NT2/D1 (cell line): Measurements from ENCODE around the gene BPGM.

ENCODE experiments used
- SUZ12 ChIP-seq: IDR thresholded peaks from 2 replicates; pipeline ENCODE4 v1.6.1; 2011; ENCODE audit not compliant: insufficient read length, insufficient read depth; ENCODE audit errors: extremely low read depth
- YY1 ChIP-seq: IDR thresholded peaks from 2 replicates; pipeline ENCODE4 v1.6.1; 2011; ENCODE audit not compliant: insufficient read length, insufficient read depth
- ZNF274 ChIP-seq: IDR thresholded peaks from 2 replicates; pipeline ENCODE4 v1.6.1; 2011; ENCODE audit warnings: mild to moderate bottlenecking, low read depth, low read length

GRCh38 chr7:134695321-134695860 is 48.7 kb downstream of the BPGM start:
- no peak for TF ChIP-seq YY1
- TF ChIP-seq ZNF274, result no peak
- no peak for TF ChIP-seq SUZ12
